Stomach (tissue), 9 donors: Measurements from ENCODE around the gene ERP29. TPM values are rescaled to one million over a fixed set of nuclear protein-coding genes. Genes with fewer than 3 reads are reported as not detected.
"Not testable (repeated sequence)": the region's sequence is repeated elsewhere in the genome, so short reads cannot be mapped to it uniquely, and the experiment has no call there.

ENCODE experiments used
- DNase-seq, 2 donors: peaks; one replicate each; pipeline versions ENCODE4 v3.0.0 to v3.0.0-alpha.2; 2013 to 2019
- H3K27ac ChIP-seq, 5 donors: fragments of 200-600 bp in 4 of 5; sonication (generic) in 4 of 5; one replicate each; pipeline ENCODE4 v1.5.1; 2013 to 2019; ENCODE audit warnings: mild to moderate bottlenecking in 1 of 5, moderate library complexity in 1 of 5
- H3K27me3 ChIP-seq, 3 donors: fragments of 200-600 bp; sonication (generic); one replicate each; pipeline ENCODE4 v1.5.1; 2017 to 2019; ENCODE audit warnings: mixed run types in 1 of 3
- H3K36me3 ChIP-seq, 4 donors: fragments of 200-600 bp; sonication (generic); 1 replicate in 3 of 4; 2 replicates in 1 of 4; pipeline ENCODE4 v1.5.1; 2016 to 2019
- H3K4me1 ChIP-seq, 4 donors: fragments of 200-600 bp; sonication (generic); one replicate each; pipeline ENCODE4 v1.5.1; 2016 to 2019
- H3K4me3 ChIP-seq, 4 donors: fragments of 200-600 bp; sonication (generic) in 3 of 4; one replicate each; pipeline ENCODE4 v1.5.1; 2016 to 2019; ENCODE audit warnings: mild to moderate bottlenecking in 1 of 4
- H3K9me3 ChIP-seq, 4 donors: fragments of 200-600 bp; sonication (generic); one replicate each; pipeline ENCODE4 v1.5.1; 2016 to 2019
- CTCF ChIP-seq, 7 experiments: fragments of 450-650 bp in 4 of 7; fragments of 200-600 bp in 3 of 7; sonication (generic) in 3 of 7; IDR thresholded peaks; one replicate each; pipeline ENCODE4 v1.5.1; 2016 to 2019; ENCODE audit warnings: antibody characterized with exemption in 7 of 7, control low read depth in 2 of 7, mild to moderate bottlenecking in 1 of 7
- EP300 ChIP-seq: sonication (generic); formaldehyde crosslinking; IDR thresholded peaks from one replicate; pipeline ENCODE4 v1.6.1; 2017; ENCODE audit warnings: antibody characterized with exemption
- POLR2A ChIP-seq, 4 donors: fragments of 450-650 bp; IDR thresholded peaks; one replicate each; pipeline ENCODE4 v1.6.1; 2016; ENCODE audit warnings: antibody characterized with exemption in 4 of 4, control low read depth in 2 of 4, mild to moderate bottlenecking in 1 of 4, moderate library complexity in 1 of 4
- POLR2AphosphoS5 ChIP-seq, 3 donors: sonication (generic); formaldehyde crosslinking; IDR thresholded peaks; one replicate each; pipeline ENCODE4 v1.6.1; 2016; ENCODE audit warnings: antibody characterized with exemption in 3 of 3
- WGBS, 5 donors: extraction: QIAGEN DNeasy Blood & Tissue Kit in 3 of 5; methylation state at CpG; one replicate each; pipeline versions ENCODE4 v1.1.5 to v1.1.7; 2013 to 2018; 5-methylcytosine and 5-hydroxymethylcytosine counted together
- intact Hi-C: fragments of 100-400 bp; cut with DNase I; formaldehyde crosslinking; loops from one replicate; pipeline ENCODE4 v1.15.1; 2023; ENCODE audit warnings: low total_unique reads
- polyA plus RNA-seq, 3 donors: library from polyadenylated mRNA; stranded (reverse); fragments of 200-250 nt; gene quantifications; one replicate each; pipeline ENCODE4 v1.2.3, GENCODE V29; 2013
- total RNA-seq, 5 donors: library from RNA; depleted of rRNA; stranded (reverse); fragments of >200 nt; gene quantifications; one replicate each; pipeline versions ENCODE4 v1.1.0 to v1.2.3, GENCODE V29; 2014 to 2016
- donor health status: healthy with polysubstance abuse.
- donor health status: Bipolar disorder and iron deficiency.
- donor health status: healthy.

Gene ERP29
- total and polyA plus RNA-seq, 8 donors: 9.8 to 140 (median 47.2) TPM

GRCh38 chr12:111997300-111997699 is 15.9 kb upstream of the ERP29 start:
- 88 to 97% (median 93%) methylated on average over 2 of the region's 2 CpGs for WGBS, 5 donors
- intact Hi-C loops: no loop called here

GRCh38 chr12:111998015-111998414 is 15.2 kb upstream of the ERP29 start:
- Histone ChIP-seq H3K4me1 (peaks cover 0 to 51% (median 24%) of the 10 kb centered on the region in 4 donors), H3K27me3 (no peaks in the 10 kb centered on the region), H3K36me3 (no peaks in the 10 kb centered on the region), H3K27ac (no peak overlapping the region), H3K4me3 (no peak overlapping the region), H3K9me3 (no peaks in the 10 kb centered on the region)
- DNase-seq: no peak
- intact Hi-C loops: no loop called here
- whole genome bisulfite sequencing, 5 donors: 64 to 96% (median 86%) methylated on average over 4 of the region's 4 CpGs
- TF ChIP-seq POLR2A (IDR thresholded peaks at IDR 0.05) (no peak), POLR2AphosphoS5 (IDR thresholded peaks at IDR 0.05) (no peak), CTCF (IDR thresholded peaks at IDR 0.05) (no peak), EP300 (no peak)

More at GRCh38 chr12:111997300-111997699, 15.9 kb upstream of the ERP29 start:
- H3K4me3 ChIP-seq: no peak overlapping the region
- no peak for DNase-seq
- no peaks in the 10 kb centered on the region for H3K36me3 ChIP-seq
- no peaks in the 10 kb centered on the region for H3K27me3 ChIP-seq
- H3K9me3 ChIP-seq: no peaks in the 10 kb centered on the region
- peaks cover 0 to 51% (median 22%) of the 10 kb centered on the region in 4 donors for H3K4me1 ChIP-seq
- no peak overlapping the region for H3K27ac ChIP-seq
- TF ChIP-seq CTCF (IDR thresholded peaks at IDR 0.05): no peak
- no peak for TF ChIP-seq POLR2A (IDR thresholded peaks at IDR 0.05)
- no peak for TF ChIP-seq EP300
- TF ChIP-seq POLR2AphosphoS5 (IDR thresholded peaks at IDR 0.05): no peak

GRCh38 chr12:111999129-111999528 is 14.1 kb upstream of the ERP29 start:
- intact Hi-C loops: not testable (repeated sequence)
- 91 to 97% (median 94%) methylated on average over 9 of the region's 9 CpGs for WGBS, 5 donors

GRCh38 chr12:112000820-112001219 is 12.4 kb upstream of the ERP29 start:
- no peaks in the 10 kb centered on the region for H3K27me3 ChIP-seq
- peak overlapping the region in 2 of 5 donors; percentile 4 to 59 for H3K27ac ChIP-seq
- peaks cover 0 to 42% (median 18%) of the 10 kb centered on the region in 4 donors for H3K4me1 ChIP-seq
- H3K36me3 ChIP-seq: no peaks in the 10 kb centered on the region
- TF ChIP-seq POLR2AphosphoS5 (IDR thresholded peaks at IDR 0.05): no peak
- no peak for TF ChIP-seq CTCF (IDR thresholded peaks at IDR 0.05)
- TF ChIP-seq EP300: no peak
- no peak for TF ChIP-seq POLR2A (IDR thresholded peaks at IDR 0.05)
- no peak for DNase-seq
- 91 to 95% (median 91%) methylated on average over 8 of the region's 8 CpGs for WGBS, 5 donors
- H3K4me3 ChIP-seq: no peak overlapping the region
- no peaks in the 10 kb centered on the region for H3K9me3 ChIP-seq
- intact Hi-C loops: no loop called here

More at GRCh38 chr12:111999129-111999528, 14.1 kb upstream of the ERP29 start:
- DNase-seq, H3K4me3 ChIP-seq, H3K36me3 ChIP-seq, H3K9me3 ChIP-seq, H3K27me3 ChIP-seq, H3K27ac ChIP-seq: not testable (repeated sequence)
- peaks cover 0 to 43% (median 22%) of the 10 kb centered on the region in 4 donors for H3K4me1 ChIP-seq

GRCh38 chr12:112001576-112001975 is 11.7 kb upstream of the ERP29 start:
- H3K27me3 ChIP-seq: no peaks in the 10 kb centered on the region
- H3K9me3 ChIP-seq: no peaks in the 10 kb centered on the region
- no peak overlapping the region for H3K4me3 ChIP-seq
- intact Hi-C loops: no loop called here
- H3K36me3 ChIP-seq: no peaks in the 10 kb centered on the region
- peaks cover 0 to 46% (median 21%) of the 10 kb centered on the region in 4 donors for H3K4me1 ChIP-seq
- TF ChIP-seq POLR2A (IDR thresholded peaks at IDR 0.05) (no peak), EP300 (no peak), CTCF (IDR thresholded peaks at IDR 0.05) (no peak), POLR2AphosphoS5 (IDR thresholded peaks at IDR 0.05) (no peak)
- DNase-seq: no peak
- peak overlapping the region in 4 of 5 donors; percentile 12 to 59 (median 24) for H3K27ac ChIP-seq
